Stimulated activated CD4-positive, alpha-beta T cell treated with anti-CD3 and anti-CD28 coated beads, Interleukin-1b, Interleukin-23, amount 100 ng/mL, for 4 hours (primary cell): ENCODE data around the gene SLC22A25.
"Not testable (repeated sequence)": the region's sequence is repeated elsewhere in the genome, so short reads cannot be mapped to it uniquely, and the experiment has no call there.

Source experiments
- DNase-seq, 2 donors: peaks; one replicate each; pipeline ENCODE4 v3.0.0-alpha.2; 2020; ENCODE audit warnings: low read depth in 2 of 2

The SLC22A25 gene

GRCh38 chr11:63243533-63243932, at the start of gene SLC22A25:
Gene SLC22A25, minus strand, starts transcription at chr11:63243599. Its CDS starts 13,947 bp downstream, at chr11:63229652.
- no peak for DNase-seq

DNA sequence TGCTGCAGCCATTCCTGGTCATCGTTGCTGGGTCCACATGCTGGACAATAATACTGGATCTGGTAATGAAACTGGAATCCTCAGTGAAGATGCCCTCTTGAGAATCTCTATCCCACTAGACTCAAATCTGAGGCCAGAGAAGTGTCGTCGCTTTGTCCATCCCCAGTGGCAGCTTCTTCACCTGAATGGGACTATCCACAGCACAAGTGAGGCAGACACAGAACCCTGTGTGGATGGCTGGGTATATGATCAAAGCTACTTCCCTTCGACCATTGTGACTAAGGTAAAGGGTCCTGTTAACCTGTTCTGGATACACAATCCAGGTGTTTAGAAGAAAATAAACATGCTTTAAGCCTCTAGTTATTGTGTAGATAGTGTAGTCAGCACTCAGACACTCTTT, 46.9 kb upstream of the SLC22A25 start:
- no peak for DNase-seq

GRCh38 chr11:63289658-63290057, 46.3 kb upstream of the SLC22A25 start:
- no peak for DNase-seq

DNA sequence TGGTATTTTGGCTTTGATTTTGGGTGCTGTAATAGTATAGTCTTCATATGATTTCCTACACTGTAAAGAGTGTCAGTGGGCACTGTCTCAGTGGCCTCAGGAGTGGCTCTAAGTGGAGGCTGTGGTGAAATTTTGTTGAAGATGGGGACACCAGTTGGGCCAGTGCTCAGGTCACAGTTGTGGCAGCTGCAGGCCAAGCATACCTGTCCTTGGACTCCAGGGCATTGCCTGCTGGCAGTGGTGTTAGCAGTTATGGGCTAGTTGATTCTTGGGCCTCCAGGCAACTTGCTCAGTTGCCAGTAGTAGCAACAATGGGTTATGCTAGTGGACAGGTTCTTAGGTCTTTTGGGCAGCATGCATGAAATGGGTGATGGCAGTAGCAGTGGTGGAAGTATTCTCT, 39.2 kb upstream of the SLC22A25 start:
- no peak for DNase-seq

- no peak for DNase-seq
Observed at GRCh38 chr11:63280920-63281319, 37.5 kb upstream of the SLC22A25 start.

GRCh38 chr11:63277345-63277943, 34.0 kb upstream of the SLC22A25 start:
- DNase-seq, result no peak

DNA sequence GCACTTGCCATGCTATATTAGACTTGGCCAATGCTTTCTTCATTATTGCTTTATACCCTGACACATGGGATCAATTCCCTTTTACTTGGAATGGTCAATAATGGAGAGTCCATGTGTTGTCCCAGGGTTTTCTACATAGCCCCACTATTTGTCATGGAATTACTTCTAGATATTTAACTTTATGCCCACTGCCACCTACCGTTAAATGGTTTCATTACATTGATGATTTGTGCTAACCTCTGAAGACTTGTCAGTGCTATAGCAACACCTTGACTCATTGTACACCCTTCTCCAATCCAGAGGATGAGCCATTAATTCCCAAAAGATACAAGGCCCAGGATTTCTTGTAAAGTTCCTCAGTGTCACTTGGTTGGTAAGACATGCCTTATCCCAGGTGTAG, 31.4 kb upstream of the SLC22A25 start:
- no peak for DNase-seq

DNA sequence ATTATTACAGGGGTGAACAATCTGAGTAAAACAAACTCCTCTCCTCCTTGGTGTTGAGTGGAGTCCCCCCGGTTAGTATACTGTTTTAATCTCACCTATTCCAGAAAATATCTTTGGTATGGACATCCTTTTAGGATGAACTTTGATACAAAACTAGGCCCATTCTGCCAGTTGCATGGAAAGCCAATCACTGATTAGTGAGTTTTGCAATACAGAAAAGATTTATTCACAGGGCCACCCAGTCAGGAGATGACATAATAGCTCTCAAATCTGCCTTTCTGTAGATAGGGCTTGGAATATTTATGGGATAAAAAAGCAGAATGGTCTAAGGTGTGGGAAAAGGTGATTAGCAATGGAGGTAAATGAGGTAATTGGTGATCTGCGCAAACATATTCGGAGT, 30.3 kb upstream of the SLC22A25 start:
- no peak for DNase-seq

DNA sequence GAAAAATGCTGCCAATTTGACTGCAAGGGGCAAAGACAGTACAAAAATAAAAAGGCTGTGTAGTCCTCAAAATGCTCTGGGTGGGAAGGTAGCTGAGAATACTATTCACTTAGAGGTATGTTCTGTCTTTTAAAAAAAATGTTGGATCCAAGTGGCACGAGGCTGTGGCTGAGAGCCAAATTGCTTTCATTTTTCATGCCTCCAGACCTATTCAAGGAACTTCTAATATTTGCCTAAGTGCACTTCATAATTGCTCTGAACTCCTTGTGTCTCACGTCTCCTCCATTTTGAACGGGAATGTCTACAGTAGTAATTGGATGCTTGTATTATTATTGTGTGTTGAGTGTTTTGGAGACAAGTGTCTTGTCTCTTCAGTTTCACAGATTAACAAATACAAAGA, 19.1 kb upstream of the SLC22A25 start:
- no peak for DNase-seq

- DNase-seq, result no peak
Observed at GRCh38 chr11:63251312-63251711, 7.9 kb upstream of the SLC22A25 start.

GRCh38 chr11:63250162-63251050, 7.0 kb upstream of the SLC22A25 start:
- DNase-seq, result no peak

DNA sequence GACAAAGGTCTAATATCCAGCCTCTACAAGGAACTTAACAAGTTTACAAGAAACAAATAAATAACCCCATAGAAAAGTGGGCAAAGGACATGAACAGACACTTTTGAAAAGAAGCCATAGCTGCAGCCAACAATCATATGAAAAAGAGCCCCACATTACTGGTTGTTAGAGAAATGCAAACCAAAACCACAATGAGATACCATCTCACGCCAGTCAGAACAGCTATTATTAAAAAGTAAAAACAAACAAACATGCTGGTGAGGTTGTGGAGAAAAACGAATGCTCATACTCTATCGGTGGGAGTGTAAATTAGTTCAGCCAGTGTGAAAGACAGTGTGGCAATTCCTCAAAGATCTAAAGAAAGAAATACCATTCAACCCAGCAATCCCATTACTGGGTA, 5.6 kb upstream of the SLC22A25 start:
- no peak for DNase-seq

DNA sequence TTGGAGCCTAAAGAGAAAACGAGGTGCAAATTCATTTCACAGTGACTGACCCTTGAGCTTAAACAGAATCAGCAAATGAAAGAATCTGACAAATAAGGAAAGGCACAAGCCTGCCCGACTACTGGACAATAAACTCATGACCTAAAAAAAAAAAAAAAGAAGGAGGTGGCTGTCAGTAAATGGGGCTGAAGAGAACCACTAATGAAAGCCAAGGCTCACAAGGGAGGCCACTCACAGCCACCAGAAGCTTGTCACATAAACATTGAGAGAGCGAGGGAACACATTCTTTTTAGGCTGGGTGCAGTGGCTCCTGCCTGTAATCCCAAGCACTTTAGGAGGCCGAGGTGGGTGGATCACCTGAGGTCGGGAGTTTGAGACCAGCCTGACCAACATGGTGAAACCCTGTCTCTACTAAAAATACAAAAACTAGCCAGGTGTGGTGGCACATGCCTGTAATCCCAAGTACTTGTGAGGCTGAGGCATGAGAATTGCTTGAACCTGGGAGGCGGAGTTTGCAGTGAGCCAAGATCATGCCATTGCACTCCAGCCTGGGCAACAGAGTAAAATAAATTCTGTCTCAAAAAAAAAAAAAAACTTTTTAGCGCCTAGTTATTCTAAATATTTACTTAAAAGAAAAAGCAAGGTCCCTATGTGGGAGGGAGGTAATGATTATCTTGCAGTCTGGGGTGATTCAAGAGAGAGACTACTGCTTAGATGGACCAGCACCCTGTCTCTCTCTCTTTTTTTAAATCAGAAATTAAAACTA, 4.0 kb upstream of the SLC22A25 start:
- DNase-seq, result not testable (repeated sequence)

DNA sequence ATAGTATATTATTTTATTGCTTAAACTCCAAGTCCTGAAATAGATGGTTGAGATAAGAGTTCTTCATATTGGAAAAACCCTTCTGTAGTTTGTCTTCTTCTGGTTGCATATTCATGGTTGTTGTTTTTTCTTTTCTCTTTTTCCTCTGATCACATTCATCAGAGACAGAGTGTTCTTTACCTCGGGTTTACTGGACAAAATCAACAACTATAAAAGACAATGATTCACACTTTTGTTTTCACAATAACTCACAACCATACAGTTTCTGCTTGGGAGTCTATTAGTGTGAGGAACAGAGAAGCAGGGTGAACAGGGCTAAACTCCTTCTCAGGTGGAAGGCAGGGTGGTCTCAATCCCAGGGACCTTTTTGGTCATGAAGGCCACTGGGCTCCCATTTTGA, 2.6 kb upstream of the SLC22A25 start:
- DNase-seq, result no peak

GRCh38 chr11:63244862-63245261, 1.5 kb upstream of the SLC22A25 start:
- no peak for DNase-seq

DNA sequence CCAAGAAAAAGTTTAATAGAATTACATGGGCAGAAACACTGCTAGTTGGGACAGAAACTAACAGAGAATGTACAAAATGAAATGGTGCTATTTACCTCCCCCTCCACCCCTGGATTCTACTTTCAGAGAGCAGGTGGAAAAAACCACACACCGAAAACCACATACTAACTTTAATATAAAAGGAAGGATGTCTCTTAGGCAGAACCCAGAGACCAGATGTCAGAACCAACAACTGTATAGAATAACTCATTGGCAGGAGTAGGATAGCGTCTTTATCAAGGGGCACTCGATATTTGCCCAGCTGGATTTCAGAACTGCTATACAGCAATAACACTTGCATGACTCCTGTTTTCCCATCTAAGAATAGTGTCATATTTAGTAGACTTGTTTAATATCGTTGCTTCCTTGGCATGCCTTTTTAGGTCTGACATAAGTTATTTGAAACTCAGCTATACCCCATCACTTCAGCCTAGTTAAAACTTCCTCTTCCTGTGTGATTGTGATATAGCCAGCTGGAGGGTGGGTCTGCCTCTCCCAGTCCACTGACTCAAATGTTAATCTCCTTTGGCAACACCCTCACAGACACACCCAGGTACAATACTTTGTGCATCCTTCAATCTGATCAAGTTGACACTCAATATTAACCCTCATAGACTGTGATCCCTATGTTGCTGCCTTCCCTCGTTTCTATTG, 1.2 kb downstream of the SLC22A25 start:
- DNase-seq, result no peak

GRCh38 chr11:63240791-63241379, 2.5 kb downstream of the SLC22A25 start:
- no peak for DNase-seq

DNA sequence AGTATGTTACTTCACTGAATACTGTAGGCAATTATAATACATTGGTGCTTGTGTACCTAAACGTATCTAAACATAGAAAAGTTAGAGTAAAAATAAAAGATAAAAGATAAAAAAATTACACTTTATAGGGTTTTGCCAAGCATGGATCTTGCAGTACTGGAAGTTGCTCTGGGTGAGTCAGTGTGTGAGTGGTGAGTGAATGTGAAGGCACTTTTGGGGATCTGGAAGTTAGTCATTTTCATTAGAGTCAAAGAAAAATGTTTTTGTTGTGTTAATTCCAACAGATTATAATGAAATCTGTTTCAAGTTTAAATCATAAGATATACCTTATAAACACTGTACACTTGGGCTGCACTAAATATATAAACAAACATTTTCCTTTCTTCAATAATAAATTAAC, 3.3 kb downstream of the SLC22A25 start:
- no peak for DNase-seq

DNA sequence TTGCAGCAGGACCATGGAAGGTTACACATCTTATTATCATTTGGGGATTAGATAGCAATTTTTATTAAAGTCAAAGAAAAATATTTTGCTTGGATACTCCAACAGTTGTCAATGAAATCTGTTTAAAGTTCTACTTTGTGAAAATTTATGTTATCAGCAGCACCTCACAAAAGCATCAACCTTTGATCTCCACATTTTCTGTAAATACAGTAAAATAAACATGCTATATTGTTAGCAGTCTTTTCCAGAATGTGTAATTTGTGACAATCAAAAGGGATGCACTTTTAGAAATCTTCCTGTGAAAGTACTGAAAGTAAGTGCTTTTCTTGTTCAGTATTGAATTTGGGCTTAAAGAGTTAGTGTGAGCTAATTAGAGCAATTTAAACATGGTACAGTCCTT, 4.1 kb downstream of the SLC22A25 start:
- DNase-seq, result no peak

- no peak for DNase-seq
Observed at GRCh38 chr11:63237413-63237812, 6.0 kb downstream of the SLC22A25 start.
